GM19397 (cell line): ENCODE data around the gene CAPZA2.
A peak's percentile ranks its signal among the peaks of the same experiment; 100 is the strongest.
"Not testable (repeated sequence)": the region's sequence is repeated elsewhere in the genome, so short reads cannot be mapped to it uniquely, and the experiment has no call there.

ENCODE experiments used
- ATAC-seq: cut with Tn5 transposase; IDR thresholded peaks from one replicate; pipeline ENCODE4 v1.9.1; 2021; ENCODE audit warnings: mild to moderate bottlenecking, moderate library complexity; ENCODE audit not compliant: unreplicated experiment

The CAPZA2 gene

DNA sequence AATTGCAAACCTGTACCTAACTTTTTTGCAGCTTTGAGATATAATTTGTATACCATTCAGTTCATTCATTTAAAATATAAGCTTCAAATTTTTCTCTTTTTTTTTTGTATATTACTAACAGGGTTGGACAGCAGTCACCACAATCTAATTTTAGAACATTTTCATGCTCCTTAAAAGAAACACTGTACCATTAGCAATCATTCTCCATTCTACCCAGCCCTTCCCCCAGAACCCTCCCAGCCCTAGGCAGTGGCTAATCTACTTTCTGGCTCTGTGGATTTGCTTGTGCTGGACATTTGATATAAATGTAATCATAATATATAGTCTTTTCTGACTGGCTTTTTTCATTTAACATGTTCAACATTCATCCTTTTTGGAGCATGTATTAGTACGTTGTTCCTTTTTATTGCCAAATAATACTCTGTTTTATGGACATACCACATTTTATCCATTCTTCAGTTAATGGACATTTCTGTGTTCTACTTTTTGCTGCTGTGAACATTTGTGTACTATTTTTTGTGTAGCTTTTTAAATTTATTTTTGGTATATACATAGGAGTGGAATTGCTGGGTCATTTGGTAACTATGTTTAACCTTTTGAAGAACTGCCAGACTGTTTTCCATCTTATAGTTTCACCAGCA, 50.0 kb downstream of the CAPZA2 start:
- ATAC-seq, result no peak

DNA sequence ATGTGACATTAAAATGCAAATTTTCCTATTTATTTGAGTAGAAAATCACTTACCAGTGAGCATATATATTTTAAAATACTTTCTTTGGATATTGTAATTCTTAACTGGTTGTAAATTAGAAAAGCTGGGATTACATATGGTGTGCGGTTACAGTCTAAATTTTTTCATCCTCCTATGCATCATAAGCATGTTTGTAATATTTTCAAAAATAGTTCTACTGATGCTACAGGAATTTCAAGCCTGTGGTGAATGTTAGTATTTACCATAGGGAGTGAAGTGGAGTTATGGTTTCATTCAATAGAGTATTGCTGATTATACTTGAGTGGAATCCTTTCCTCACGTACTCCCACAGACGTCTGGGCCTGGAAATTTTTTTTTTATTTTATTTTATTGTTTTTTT, 56.3 kb downstream of the CAPZA2 start:
- ATAC-seq, result no peak

DNA sequence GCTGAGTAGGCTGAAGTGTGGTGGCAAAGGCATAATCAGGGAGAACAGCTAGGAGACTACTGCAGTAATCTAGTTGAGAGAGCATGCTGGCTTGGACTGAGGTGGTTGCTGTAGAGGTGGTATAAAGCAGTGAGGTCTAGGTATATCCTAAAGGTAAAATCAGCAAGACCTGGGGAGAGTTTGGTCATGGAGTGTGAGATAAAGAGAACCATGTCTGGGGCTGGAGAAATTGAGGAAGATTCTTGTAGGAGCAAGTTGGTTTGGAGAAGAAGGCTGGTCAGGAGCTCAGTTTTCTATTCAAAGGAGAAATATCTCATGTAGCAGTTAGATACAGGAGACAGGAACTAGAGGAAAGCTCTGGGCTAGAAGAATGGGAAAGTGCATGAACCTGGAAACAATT, 58.0 kb downstream of the CAPZA2 start:
- no peak for ATAC-seq

DNA sequence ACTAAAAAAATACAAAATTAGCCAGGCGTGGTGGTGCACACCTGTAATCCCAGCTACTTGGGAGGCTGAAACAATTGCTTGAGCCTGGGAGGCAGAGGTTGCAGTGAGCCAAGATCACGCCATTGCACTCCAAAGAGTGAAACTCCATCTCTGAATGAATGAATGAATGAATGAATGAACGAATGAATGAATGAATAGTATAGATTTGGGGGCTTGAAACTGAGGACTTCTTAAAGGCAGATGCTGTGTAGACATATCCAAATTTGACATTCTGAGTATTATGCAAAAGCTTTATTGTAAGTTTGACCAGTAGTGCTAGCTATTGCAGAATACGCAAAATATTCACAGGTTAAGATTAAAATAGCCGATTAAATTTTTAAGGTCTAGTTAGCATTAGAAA, 60.2 kb downstream of the CAPZA2 start:
- ATAC-seq, result no peak

DNA sequence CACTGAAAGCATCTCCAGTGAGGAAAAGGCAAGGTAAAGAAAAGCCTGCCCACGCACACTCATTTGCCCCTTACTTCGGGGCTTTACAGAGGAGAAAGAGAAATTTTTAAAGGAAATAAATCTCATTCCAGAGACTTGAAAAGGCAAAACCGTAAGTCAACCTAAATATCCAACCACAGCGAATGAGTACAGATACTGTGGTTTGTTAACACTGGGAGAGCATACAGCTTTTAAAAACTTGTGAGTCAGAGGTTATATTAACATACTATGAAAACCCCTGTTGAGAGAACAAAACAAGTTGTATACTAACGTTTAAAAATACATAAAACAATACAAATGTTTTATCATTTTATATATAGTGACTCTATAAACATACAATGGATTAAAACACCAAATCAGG, 62.4 kb downstream of the CAPZA2 start:
- ATAC-seq, result no peak

DNA sequence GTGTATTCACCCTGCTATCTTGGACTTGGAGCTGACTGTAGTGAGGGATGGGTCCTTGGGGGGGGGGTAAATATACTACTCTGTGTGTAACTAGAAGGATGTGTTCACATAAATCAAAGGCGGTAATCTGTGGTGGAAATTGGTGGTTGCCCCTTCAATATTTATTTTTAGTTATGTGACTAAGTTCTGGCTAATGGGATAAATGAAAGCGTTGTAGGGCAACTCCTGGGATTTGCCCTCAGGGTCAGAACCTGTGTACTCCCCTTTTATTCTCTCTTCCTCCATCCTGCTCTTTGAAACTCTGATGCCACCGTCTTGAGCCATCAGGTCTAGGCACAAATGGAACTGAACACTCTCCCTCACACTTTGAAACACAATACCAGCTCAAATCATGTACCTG, 66.6 kb downstream of the CAPZA2 start:
- ATAC-seq, result no peak

DNA sequence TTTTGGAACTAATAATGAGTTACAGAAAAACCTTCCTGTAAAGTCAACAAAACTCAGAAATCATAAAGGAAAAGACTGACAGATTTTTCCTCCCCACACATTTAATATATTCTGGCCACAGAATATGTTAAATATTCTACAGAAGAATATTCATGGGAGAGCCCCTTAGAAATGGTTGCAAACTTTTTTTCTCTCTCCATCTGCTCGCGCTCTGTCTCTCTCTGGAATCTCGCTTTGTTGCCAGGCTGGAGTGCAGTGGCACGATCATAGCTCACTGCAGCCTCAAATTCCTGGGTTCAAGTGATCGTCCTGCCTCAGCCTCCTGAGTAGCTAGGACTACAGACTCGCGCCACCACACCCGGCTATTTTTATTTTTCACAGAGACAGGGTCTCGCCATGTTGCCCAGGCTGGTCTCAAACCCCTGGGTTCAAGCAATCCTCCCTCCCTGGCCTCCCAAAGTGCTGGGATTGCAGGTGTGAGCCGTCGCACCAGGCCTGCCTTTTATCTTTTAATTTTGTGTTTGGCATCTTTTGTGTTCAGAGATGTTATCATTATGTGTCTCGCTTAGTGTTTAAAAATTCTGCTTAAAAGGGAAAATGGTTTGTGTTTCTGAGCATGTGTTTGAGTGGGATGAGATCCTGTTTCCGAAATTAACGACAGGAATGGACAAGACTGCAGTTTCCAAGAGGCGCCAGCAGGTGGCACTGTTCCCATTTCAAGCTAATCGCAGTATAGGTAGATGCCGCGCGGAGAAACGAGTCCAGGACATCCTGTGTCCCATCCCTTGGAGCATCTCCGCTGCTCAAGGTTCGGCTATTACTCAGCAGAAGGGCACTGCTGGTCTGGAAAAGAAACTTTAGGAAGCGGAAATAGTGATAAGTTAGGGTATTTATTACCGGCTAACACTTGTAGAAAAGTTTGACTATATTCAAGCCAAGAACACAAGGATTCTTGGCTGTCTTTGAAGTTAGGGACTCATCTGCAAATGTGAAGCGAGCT, 67.8 kb downstream of the CAPZA2 start:
- peak; percentile 78 for ATAC-seq

DNA sequence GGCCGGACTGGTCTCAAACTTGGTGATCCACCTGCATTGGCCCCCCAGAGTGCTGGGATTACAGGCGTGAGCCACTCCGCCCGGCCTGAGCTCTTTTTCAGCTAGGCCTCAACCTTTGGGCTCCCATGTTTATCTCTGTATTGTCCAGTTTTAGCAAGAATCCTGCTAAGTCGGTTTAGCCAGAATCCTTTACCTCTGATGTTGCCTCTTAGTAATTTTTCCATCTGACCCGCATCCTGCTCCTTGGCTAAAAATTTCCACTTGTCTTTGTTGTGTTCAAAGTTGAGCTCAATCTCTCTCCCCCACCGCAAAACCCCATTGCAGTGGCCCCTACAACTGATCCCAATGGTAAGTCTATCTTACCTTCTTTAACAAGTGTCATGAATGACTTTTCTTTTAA, 70.2 kb downstream of the CAPZA2 start:
- ATAC-seq, result no peak

DNA sequence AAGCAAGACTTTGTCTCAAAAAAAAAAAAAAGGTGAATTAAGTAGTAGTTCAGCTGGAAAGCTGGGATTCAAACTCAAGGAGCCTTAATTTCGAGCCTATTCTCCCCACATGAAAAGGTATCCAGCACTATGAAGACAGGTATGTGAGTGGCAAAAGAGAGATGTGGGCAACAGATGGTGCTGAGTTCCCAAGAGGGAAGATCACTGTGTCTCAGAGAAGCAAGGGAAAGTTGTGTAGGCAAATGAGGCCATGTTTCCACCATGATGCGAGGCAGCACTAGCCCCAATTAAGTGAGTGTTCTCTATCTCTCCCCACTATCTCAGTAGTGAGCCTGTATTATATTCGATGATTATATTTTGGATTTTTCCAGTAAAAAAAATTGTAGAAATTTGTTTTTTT, 71.1 kb downstream of the CAPZA2 start:
- ATAC-seq, result no peak

DNA sequence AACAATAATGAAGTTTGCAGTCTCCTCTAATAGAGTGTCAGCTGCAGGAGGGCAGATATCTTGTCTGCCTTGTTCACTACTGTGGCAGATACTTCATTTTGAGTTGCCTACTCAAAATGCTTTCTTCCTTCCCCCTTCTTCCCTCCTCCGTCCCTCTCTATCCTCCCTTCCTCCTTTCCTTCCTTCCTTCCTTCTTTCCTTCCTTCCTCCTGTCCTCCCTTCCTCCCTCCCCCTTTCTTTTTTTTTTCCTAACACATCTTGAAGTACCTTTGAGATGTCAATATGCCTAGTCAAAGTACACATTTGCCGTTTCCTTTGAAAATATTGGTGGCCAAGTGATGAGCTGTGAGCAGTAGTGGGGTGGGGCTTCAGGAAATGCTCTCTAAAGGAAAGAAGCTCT, 72.2 kb downstream of the CAPZA2 start:
- no peak for ATAC-seq

DNA sequence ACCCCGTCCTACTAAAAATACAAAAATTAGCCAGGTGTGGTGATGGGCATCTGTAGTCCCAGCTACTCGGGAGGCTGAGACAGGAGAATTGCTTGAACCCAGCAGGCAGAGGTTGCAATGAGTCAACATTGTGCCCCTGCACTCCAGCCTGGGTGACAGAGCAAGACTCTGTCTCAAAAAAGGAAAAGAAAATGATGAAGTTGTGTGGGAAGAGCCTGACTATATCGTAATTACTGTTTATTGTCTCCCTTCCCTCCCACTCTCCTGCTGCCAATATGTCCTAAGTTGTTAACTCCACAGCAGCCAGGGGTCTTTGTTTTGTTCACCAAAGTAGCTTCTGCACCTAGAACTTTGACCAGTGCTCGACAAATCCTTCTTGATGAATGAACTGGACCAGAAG, 74.5 kb downstream of the CAPZA2 start:
- not testable (repeated sequence) for ATAC-seq

DNA sequence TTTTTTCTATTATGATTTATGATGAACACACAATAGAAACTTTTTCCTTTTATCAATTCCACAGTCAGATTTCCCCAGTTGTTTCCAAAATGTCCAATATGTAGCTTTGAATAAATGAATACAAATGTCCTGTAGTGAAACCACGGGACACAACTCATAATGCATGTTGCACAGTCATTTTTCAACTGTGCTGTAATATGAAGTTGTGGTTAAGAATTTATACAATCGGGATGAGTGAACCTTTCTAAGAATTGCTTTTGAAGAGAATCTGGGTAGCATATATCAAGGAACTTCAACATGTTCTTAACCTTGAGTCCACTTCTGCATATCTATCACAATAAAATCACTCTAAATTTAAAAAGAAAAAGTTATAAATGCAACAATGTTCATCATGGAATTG, 76.3 kb downstream of the CAPZA2 start:
- no peak for ATAC-seq

DNA sequence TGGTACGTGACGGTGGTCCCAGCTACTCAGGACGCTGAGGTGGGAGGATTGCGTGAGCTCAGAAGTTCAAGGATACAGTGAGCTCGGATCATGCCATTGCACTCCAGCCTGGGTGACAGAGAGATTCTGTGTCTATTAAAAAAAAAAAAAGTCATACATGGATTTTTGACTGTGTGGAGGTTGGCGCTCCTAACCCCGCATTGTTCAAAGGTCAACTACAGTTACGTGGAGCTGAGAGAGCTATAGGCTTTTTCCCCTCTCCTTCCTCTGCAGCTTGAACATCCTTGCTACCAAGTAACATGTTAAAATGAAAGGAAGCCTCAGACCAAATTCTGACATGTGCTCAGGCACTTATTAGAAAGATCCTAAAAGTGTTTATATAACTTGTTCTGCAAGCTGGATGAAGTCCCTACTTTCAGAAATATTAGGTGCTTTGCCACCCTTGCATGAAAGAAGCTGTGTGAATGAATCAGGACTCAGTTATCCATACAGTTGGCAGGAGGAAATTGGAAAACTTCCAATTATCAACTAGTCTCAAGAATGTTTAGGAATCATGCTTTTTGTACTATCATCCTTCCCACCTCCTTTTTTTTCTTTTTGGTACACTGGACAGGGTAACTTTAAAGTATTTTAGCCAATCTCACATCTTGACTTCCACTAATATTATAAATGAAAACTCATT, 78.4 kb downstream of the CAPZA2 start:
- no peak for ATAC-seq

DNA sequence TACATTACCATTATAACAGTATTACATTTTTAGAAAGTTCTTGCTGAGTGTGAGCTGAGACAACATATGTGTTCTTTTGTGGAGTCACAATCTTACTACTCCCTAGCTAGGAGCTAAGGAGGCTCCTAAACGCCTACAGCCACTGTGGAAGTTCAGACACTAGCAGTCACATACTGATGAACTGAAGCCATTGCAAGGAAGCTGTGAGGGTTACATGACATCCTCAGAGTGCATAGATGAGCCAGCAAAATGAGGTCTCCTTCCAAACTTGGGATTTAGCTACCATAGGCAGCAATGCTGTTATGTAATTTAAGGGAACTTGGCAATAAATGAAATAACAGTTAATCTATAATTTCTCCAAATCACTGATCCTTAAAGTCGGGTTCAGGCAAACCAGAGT, 80.1 kb downstream of the CAPZA2 start:
- ATAC-seq, result no peak

DNA sequence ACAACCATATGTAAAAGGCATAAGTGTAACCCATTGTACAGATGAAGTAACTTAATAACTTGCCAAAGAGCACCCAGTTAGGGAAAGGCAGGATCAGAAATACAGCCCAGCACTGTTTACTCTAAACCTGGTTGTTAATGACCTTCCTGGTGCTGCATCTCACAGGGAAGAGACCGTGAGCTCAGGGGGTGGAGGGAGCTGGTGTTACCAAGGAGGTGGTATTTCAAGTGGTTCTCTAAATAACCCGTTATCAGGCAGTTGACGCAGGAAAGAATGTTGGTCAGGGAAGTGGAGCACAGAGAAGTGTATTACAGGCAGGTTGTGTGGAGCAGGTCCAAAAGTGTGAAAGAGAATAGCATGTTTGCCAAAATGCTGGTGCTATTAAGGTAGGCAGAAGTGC, 86.5 kb downstream of the CAPZA2 start:
- no peak for ATAC-seq

DNA sequence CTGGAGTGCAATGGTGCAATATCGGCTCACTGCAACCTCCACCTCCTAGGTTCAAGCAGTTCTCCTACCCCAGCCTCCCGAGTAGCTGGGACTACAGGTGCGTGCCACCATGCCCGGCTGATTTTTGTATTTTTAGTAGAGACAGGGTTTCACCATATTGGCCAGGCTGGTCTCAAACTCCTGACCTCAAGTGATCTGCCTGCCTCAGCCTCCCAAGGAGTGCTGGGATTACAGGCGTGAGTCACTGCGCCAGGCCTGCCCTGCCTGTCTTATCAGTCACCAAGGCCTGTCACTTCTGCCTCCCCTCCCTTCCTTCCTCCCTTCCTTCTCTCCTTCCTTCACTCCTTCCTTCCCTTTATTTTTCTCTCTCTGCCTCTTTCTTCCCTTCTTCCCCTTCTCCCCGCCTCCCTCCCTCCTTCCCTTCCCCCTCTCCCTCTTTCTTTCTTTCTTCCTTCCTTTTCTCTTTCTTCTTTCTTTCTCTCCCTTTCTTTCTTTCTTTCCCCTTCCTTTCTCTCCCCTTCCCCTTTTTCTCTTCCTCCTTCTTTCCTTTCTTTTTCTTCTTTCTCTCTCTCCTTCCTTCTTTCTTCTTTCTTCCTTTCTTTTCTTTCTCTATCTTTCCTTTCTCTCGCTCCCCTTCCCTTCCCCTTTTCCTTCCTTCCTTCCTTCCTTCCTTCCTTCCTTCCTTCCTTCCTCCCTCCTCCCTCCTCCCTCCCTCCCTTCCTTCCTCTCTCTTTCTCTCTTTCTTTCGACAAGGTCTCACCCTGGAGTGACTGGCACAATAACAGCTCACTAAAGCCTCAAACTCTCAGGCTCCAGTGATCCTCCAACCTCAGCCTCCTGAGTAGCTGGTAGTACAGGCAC, 87.8 kb downstream of the CAPZA2 start:
- ATAC-seq, result no peak

DNA sequence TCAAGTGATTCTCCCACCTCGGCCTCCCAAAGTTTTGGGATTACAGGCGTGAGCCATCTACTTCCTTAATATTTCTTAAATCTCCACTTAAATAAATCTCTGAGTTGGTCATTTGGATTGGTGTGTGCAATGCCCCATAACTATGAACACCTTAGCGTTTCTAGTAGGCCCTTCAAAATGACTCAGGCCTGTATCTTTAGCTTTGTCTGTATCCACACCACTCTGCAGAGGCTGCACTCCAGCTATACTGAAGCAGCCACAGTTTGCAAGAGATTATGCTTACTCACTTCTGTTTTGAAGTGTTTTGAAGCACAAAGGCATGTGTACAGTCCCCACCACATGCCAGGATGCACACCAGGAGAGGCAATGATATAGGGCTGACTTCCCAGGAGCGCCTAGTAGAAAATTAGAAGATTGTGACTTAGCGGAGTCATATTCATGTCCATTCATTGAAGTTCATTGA, 88.5 kb downstream of the CAPZA2 start:
- ATAC-seq, result no peak

DNA sequence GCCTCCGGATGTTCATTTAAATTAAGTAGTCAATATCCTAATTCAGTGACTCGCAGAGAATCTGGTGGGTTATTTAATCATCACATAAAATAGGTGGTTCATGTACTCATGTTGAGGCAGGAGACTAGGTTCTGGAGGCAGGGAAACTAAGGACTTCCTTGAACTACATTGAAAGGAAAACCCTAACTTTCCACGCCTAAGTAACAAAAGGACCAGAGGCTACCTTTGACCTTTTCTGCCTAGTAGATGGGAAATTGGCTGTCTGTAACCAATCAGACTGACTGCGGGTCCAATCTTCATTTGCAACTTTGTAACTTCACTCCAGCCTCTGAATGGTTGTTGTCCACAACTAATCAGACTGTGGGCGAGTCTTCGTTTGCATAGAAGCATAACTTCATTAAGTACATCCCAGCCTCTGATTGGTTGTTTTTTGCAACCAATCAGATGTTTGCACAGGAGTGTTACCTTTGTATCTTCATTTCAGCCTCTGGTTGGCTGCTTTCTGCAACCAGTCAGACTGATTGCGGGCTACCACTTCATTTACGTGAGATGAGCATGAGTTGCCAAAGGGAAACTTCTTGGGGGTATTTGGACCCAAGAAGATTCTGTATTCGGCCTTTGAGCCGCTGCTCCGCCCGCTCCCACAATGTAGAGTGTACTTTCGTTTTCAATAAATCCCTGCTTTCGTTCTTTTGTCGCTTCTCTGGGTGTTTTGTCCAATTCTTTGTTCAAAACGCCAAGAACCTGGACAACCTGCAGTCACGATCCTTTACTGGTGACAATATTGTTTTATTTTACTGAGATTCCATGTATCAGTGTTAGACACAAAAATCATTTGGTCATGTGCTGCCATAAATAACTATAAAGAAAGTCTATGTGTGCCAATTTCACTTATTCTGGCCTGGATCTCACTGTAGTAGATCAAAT, 89.2 kb downstream of the CAPZA2 start:
- ATAC-seq, result no peak

DNA sequence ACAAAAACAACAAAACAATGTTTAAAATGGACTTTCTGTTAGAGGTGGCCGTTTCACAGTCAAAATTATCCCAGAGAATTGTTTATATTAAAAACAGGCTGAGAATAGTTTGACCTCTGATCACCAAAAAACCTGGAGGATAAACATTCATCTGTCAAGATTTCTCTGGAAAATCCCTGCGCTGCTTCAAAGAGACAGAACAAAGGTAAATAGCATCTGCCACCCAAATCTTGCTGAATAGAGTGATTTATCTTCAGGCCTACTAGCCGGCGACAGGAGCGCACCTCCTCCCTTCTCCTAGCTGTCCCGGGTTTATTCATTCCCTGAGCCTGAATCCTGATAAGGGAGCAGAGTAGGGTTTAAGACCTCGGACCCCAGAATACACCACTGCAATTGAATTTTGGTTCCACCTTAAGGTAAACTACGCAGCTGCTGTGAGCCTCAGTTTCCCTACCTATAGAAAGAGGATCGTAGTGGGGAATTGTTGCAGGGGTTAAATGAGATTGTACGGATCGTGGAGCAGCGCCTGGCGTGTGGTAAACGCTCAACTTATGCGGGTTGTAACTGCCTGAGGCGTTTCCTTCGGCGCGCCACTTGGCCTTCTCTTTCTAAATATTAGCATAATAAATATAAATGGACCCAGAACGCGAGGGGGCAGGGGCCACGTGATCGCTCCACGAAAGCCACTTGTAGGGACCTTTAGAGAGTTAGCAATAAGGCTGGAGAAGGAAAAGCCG, 90.4 kb downstream of the CAPZA2 start:
- ATAC-seq, result peak; percentile 19
